Activated CD4-positive, CD25-positive, alpha-beta regulatory T cell treated with anti-CD3 and anti-CD28 coated beads, Interleukin-2, amount 50 U/mL, for 72 hours (primary cell): ENCODE data around the gene SLC30A5.
"Not testable (repeated sequence)": the region's sequence is repeated elsewhere in the genome, so short reads cannot be mapped to it uniquely, and the experiment has no call there.

Experiments
- DNase-seq: peaks from one replicate; pipeline ENCODE4 v3.0.0; 2021

SLC30A5 gene

DNA sequence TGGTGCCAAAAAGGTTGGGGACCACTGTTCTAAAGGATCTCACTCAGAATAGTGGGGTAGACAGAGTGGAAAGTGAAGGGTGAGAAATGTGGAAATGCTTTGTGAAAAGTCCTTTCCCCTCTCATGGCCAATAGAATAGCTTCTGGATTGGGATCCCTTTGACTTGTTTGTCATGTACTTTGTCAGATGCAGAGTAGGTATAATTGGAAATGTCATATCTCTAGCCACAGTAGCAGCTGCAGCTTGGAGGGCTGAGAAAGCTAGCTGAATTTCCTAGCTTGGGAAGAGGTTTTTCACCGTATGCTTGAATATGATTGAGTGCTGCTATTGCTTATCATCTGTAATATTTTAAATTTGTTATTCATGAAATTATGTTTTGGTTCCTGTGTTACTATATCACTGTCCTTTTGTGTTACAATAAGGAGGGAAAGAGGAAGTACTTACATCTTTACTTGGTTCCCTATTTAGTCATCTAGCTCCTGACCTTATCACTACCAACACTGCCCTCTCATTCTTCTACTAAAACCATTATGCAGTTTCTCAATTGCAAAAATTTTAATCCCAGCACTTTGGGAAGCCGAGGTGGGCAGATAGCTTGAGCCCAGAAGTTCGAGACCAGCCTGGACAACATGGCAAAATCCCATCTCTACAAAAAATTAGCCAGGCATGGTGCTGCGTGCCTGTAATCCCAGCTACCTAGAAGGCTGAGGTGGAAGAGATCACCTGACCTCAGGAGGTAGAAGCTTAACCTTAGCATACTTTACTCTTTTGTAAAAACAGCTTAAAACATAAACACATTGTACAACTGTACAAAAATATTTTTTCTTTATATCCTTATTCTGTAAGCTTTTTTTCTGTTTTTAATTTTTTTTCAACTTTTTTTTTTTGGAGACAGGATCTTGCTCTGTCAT, 12.4 kb downstream of the SLC30A5 start:
- no peak for DNase-seq

DNA sequence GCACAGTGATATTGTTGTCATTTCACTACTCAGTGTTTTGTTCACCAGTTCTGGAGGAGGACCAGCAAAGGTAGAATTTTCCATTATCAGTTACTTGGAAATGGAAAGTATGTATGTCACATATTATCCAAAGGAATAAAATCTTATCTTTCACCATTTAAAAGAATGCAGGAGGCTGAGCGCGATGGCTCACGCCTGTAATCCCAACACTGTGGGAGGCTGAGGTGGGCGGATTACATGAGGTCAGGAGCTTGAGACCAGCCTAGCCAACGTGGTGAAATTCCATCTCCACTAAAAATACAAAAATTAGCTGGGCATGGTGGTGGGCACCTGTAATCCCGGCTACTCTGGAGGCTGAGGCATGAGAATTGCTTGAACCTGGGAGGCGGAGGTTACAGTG, 14.6 kb downstream of the SLC30A5 start:
- DNase-seq, result not testable (repeated sequence)

DNA sequence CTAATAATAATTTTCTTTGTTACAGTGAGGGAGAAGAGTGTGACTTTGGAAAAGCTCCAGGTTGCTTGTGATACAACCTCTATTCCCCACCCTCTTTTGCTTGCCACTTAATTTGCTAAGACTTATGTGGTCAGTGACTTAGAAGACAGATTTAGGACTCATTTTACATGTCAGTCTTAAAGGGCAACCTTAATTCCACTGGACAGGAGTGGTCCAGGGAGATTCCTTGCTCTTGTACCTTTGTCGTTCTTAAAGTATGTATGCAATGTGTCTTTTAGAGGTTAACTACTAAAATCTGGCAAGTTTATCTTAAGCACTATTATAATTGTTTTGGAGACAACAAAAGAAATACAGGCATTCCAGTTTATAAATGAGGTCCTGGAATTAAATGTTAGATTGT, 20.0 kb downstream of the SLC30A5 start:
- no peak for DNase-seq

DNA sequence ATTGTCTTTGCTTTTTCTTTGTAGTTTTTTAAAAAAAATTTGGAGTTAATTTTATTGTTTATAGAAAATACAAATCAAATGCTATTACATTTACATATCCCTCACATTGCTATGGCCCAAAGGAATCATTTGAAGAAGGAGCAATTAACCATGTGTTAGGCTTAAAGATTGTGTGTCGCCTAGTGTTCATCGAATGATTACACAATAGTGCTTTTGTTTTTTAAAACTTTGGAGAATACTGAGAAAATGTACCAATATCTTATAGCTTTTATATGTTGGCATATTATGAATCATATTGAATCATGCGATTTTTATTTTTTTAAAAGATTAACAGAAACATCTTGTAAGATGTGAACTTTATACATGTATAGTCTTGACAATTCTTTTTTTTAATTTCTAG, 21.7 kb downstream of the SLC30A5 start:
- DNase-seq, result no peak

DNA sequence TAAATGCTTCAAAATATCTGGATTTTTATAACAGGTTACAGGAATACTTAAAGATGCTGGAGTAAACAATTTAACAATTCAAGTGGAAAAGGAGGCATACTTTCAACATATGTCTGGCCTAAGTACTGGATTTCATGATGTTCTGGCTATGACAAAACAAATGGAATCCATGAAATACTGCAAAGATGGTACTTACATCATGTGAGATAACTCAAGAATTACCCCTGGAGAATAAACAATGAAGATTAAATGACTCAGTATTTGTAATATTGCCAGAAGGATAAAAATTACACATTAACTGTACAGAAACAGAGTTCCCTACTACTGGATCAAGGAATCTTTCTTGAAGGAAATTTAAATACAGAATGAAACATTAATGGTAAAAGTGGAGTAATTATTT, 35.6 kb downstream of the SLC30A5 start:
- DNase-seq, result no peak

DNA sequence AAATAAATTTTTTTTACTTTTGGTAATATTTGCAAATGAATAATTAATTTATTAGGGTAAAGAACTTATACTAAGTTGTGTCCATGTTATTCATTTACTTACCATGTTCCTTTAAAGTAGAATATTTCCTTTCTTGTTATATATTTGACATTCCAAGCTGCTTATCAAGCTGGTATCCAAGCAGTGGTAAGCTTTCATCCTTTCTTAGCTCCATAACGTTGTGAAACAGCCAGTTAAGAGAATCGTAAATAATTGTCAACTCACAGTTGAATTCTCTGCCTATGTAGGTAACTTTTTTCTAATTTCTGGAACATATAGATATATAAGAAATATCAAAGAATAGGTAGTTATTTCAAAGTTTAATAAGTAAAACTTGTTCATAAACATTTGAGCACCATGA, 36.4 kb downstream of the SLC30A5 start:
- no peak for DNase-seq

DNA sequence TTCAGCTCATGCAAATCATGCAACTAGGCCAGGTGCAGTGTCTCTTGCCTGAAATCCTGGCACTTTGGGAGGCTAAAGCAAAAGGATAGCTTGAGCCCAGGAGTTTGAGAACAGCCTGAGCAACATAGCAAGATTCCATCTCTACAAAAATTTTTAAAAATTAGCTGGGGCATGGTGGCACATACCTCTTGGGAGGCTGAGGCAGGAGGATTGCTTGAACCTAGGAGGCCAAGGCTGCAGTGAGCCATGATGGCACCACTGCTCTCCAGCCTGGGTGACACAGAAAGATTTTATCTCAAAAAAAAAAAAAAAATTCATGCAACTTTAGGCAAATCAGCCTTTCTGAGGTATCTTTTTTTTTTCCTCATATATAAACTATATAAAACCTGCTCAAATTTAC, 37.5 kb downstream of the SLC30A5 start:
- DNase-seq, result no peak

DNA sequence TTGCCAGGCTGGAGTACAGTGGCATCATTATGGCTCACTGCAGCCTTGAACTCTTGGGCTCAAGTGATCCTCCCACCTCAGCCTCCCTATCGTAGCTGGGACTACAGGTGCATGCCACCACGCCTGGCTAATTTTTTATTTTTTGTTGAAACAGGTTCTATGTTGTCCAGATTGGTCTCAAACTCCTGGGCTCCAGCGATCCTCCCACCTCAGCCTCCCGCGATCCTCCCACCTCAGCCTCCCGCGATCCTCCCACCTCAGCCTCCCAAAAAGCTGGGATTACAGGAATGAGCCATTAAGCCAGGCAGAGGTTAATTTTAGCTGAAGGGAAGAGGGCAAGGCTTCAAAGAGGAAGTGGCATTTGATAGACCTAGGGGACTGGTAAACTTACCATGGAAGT, 40.3 kb downstream of the SLC30A5 start:
- no peak for DNase-seq

DNA sequence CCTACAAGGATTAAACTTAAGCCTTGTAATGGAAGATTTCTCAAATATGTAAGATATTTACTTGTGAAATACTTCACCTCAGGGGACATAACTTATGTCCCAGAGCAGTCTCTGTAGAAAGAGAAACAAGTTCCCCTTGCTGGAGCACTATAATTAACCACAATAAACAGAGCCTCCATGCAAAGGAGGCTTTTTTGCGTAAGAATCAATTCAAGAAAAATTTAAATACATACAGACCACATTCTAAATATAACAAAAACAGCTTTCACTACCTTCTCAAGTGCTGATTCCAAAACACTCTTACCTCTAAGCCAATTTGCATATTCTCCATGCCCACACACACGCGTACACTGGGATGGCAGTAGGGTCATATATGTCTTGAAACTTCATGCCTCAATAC, 42.5 kb downstream of the SLC30A5 start:
- no peak for DNase-seq

DNA sequence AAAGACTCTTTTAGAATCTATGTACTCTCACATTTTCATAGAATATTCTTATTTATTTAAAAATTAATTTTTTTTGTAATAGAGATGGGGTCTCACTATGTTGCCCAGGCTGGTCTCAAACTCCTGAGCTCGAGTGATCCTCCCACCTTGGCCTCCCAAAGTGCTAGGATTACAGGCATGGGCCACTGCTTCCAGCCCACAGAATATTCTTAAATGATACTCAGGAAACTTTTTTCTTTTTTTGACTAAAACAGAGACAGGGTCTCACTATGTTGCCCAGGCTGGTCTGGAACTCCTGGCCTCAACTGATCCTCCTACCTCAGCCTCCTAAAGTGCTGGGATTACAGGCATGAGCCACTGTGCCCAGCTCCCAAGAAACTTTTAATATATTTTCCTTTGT, 43.4 kb downstream of the SLC30A5 start:
- DNase-seq, result not testable (repeated sequence)

DNA sequence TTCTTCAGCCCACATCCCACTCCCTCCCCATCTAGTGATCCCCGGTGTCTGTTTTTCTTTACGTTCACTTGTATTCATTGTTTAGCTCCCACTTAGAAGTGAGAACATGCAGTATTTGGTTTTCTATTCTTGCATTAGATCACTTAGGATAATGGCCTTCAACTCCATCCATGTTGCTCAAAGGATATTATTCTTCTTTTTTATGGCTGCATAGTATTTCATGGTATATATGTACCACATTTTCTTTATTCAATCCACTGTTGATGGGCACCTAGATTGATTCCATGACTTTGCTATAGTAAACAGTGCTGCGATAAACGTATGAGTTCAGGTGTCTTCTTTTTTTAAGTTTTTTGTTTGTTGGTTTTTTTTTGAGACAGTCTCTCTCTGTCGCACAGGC, 44.0 kb downstream of the SLC30A5 start:
- no peak for DNase-seq

DNA sequence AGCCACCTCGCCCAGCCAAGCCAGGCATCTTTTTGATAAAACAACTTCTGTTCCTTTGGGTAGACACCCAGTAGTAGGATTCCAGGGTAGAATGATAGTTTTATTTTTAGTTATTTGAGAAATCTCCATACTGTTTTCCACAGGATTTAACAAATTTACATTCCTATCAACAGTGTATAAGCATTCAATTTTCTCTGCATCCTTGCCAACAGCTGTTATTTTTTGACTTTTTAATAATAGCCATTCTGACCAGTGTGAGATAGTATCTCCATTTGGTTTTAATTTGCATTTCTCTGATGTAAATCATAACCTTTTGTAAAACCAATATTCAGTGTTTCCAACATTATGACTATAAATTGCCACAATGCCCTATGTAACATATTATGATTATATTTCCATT, 45.0 kb downstream of the SLC30A5 start:
- no peak for DNase-seq

DNA sequence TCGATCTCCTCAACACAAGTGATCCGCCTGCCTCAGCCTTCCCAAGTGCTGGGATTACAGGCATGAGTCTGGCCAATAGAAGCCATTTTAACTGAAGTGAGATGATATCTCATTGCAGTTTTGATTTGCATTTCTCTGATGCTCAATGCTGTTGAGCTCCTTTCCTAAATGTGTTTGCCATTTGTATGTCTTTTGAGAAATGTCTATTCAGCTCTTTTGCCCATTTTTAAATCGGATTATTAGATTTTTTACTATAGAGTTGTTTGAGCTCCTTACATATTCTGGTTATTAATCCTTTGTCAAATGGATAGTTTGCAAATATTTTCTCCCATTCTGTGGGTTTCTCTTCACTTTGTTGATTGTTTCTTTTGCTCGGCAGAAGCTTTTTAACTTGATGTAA, 46.4 kb downstream of the SLC30A5 start:
- not testable (repeated sequence) for DNase-seq

DNA sequence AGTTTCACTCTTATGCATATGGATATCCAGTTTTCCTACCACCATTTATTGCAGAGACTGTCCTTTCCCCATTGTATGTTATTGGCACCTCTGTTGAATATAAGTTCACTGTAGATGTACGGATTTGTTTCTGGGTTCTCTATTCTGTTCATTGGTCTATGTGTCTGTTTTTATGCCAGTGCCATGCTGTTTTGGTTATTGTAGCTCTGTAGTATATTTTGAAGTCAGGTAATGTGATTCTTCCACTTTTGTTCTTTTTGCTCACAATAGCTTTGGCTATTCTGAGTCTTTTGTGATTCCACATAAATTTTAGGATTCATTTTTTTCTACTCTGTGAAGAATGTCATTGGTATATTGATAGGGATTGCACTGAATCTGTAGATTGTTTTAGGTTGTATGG, 47.0 kb downstream of the SLC30A5 start:
- DNase-seq, result no peak

DNA sequence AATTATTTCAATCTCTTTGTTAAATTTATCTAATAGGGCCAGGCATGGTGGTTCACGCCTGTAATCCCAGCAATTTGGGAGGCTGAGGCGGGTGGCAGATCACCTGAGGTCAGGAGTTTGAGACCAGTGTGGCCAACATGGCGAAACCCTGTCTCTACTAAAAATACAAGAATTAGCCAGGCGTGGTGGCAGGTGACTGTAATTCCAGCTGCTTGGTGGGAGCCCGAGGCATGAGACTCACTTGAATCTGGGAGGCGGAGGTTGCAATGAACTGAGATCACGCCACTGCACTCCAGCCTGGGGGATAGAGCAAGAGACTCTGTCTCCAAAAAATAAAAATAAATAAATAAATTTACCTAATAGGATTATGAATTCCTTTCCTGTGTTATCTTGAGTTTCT, 54.8 kb downstream of the SLC30A5 start:
- not testable (repeated sequence) for DNase-seq

DNA sequence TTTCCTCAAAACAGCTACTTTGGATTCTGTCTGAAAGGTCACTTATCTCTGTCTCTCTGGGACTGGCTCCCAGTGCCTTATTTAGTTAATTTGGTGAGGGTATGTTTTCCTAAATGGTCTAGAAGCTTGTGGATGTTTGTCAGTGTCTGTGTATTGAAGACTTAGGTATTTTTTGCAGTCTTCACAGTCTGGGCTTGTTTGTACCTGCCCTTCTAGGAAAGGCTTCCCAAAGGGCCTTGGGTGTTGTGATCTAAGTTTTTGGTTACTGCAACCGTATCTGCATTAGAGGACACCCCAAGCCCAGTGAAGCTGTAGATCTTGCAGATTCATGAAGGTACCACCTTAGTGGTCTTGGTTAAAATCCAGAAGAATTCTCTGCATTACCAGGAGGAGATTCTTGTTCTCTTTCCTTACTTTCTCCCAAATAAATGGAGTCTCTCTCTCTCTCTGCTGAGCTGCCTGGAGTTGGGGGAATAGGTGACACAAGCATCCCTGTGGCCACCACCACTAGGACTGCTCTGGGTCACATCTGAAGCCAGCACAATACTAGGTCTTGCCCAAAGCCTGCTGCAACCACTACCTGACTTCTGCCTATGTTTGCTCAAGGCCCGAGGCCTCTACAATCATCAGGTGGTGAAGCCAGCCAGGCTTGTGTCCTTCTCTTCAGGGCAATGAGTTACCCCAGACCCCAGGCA, 55.3 kb downstream of the SLC30A5 start:
- DNase-seq, result no peak

DNA sequence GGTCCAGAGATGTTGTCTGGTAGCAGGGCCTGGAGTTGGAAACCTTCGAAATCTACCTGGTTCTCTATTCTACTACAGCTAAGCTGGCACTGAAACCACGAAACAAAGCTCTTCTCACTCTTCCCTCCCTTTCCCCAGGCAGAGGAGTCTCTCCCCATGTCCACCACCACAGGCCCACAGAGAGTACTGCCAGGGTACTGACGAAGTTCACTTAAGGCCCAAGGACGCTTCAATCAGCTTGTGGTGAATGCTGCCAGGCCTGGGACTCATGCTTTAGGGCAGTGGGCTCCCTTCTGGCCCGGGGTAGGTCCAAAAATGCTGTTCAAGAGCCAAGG, 55.8 kb downstream of the SLC30A5 start:
- DNase-seq, result no peak

DNA sequence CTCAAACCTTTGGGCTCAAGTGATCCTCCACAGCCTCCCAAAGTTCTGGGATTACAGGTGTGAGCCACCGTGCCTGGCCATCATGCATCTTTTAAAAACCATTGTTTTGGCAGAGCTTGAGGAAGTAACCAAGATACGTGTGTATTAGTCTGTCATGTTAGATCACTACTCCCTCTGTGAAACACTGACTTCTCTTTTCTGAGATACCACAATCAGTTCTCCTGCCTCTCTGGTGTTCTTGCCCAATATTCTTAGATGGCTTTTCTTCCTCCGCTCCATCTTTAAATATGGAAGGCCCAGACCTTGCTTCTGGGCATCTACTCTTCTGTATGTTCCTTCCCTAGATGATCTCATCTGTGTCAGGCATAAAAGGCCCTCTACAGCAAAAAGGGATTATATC, 58.9 kb downstream of the SLC30A5 start:
- no peak for DNase-seq

DNA sequence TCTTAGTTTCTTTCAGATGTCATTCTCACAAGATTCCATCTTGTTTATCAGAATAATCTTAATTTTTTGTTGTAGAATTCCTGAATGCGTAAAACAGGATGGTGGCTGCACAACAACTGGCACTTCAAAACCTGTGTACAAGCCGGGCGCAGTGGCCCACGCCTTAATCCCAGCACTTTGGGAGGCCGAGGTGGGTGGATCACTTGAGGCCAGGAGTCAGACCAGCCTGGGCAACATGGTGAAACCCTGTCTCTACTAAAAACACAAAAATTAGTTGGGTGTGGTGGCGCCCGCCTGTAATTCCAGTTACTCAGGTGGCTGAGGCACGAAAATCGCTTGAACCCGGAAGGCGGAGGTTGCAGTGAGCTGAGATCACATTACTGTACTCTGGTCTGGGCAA, 62.6 kb downstream of the SLC30A5 start:
- no peak for DNase-seq

DNA sequence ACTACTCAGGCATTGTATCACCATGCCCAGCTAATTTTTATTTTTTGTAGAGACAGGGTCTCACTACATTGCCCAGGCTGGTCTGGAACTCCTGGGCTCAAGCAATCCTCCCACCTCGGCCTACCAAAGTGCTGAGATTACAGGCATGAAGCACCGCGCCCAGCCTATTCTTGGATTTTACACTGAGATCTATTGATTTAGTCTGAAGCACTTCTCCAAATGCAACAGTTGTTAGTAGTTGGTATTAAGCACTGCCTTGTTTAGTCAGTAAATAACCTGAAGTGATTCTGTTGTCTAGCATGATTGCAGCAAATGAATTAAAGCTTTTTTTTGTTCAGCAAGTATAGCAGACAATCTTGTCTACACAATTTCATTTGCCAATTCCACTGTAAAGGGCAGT, 64.2 kb downstream of the SLC30A5 start:
- no peak for DNase-seq

DNA sequence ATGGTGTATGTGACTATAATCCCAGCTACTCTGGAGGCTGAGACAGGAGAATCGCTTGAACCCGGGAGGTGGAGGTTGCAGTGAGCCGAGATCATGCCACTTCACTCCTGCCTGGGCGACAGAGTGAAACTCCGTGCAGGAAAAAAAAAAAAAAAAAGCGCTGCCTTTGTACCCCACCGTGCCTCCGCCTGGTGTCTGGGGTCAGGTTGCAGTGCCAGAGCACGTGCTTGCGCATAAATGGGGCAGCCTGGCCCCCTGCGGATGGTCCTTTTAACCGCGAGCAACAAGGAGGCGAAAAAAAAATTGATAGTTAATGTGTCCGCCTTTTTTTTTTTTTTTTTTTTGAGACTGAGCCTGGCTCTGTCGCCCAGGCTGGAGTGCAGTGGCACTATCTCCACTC, 66.8 kb downstream of the SLC30A5 start:
- DNase-seq, result no peak

DNA sequence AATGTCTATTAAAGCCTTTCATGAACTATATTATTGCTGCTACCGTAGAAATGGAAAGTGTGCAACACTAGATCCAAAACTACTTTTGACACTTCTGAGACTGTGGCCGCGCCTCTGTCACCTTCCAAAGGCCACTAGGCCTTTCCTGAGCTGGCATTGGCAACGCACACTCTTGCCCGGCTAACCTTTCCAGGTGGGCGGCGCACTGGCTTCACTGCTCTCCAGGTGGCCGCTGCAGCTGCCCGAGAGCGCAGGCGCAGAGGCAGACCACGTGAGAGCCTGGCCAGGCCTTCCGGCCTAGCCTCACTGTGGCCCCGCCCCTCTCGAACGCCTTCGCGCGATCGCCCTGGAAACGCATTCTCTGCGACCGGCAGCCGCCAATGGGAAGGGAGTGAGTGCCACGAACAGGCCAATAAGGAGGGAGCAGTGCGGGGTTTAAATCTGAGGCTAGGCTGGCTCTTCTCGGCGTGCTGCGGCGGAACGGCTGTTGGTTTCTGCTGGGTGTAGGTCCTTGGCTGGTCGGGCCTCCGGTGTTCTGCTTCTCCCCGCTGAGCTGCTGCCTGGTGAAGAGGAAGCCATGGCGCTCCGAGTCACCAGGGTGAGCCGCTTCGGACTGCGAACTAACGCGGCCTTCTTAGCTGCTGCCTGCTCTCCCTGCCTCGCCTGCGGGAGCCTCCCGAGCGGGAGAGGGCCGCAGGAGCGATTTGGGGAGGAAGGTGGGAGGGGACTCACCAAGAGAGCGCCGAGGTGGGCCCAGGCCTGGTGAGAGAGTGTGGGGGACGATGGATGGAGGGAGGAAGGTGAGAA, 73.1 kb downstream of the SLC30A5 start, which contains the start of gene CCNB1:
CCNB1 (plus strand) TSS at position 465 of the 807 bp plus-strand sequence; CDS start at position 578, 113 bp downstream.
- peak; percentile 98 for DNase-seq

DNA sequence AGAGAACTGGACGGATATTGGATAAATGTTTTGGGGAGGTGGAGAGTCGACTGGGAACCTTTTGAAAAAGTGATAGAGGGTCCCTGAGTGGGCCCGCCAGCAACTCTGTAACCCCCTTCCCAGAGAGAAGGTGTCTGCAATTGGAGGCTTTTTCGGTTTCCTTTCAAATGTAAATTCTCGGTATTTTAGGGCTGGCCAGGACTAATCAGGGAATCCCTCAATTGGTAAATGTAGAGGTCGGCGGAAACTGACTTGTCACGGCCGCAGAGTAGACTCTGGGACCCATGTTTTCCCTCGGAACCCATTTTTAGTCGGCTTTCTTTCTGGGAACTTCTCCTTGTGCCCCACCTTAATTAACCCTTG, 73.7 kb downstream of the SLC30A5 start:
- no peak for DNase-seq

DNA sequence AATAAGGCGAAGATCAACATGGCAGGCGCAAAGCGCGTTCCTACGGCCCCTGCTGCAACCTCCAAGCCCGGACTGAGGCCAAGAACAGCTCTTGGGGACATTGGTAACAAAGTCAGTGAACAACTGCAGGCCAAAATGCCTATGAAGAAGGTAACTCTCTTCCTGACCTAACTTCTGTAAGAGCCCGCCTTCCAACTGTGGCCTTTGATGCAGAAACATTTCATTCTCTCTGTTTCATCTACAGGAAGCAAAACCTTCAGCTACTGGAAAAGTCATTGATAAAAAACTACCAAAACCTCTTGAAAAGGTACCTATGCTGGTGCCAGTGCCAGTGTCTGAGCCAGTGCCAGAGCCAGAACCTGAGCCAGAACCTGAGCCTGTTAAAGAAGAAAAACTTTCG, 74.1 kb downstream of the SLC30A5 start:
- DNase-seq, result no peak
